Activated CD4-positive, alpha-beta T cell treated with anti-CD3 and anti-CD28 coated beads for 24 hours (primary cell): Measurements from ENCODE around the gene COX19.

Experiments used
- DNase-seq, 2 donors: peaks; one replicate each; pipeline ENCODE4 v3.0.0-alpha.2; 2020; ENCODE audit warnings: low read depth in 2 of 2

COX19 gene, protein sequence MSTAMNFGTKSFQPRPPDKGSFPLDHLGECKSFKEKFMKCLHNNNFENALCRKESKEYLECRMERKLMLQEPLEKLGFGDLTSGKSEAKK

DNA sequence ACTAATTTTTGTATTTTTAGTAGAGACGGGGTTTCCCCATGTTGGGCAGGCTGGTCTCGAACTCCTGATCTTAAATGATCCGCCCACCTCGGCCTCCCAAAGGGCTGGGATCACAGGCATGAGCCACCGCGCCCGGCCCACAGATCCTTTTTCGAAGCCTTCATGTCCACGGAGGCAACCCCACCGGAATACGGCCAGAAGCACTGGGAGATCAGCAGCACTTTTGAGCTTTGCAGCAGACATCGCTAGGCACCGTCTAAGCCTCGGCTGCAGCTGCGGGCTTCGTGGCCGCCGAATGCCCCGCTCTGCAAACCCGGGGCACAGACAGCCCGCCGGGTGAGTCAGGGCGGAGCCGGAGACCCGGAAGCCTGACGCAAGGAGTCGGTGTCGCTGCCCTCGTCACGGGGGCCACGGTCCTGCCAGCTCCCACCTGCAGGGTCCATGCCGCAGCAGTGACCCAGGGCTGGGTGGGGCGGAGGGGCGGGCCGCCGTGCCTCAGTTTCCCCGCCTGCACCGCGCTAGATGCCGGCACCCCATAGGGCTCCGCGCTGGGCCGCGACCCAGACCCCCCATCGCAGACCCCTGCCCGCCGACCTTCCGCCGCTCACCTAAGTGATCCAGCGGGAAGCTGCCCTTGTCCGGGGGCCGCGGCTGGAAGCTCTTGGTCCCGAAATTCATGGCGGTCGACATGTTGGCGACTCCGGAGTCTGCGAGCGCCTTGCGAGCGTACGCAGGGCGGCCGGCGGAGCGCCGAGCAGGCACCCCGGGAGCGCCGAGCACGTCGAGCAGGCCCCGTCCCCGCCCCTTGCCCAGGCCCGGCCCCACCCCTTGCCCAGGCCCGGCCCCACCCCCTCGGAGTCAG lies at the start of gene COX19:
COX19 (minus strand) TSS at position 730 of the 862 bp plus-strand sequence; CDS start at position 690, 40 bp downstream.
- peak; percentile 81 to 88 for DNase-seq

DNA sequence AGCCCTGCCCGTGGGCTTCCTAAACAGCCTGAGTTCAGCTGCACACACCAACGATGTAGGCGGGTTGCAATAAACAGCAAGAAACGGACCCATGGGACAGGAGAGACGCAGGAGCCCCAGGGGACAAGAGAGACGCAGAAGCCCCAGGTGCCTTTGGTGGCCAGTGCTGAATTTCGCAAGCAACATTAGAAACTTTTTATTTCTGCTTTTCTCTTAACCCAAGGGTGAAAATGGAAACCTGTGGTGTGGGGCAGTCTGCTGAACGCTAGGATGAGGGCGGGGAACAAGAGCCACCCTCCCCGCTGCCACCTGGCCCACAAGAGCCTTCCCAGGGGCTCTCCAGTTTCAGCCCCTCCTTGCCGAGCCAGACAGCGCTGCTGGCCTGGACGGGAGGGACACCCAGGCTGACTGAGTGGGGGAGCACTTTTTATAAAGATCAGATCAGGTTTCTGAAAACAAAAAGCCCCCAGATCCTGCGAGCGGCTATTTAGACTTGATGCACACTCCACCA lies 49.0 kb upstream of the COX19 start:
- no peak for DNase-seq

DNA sequence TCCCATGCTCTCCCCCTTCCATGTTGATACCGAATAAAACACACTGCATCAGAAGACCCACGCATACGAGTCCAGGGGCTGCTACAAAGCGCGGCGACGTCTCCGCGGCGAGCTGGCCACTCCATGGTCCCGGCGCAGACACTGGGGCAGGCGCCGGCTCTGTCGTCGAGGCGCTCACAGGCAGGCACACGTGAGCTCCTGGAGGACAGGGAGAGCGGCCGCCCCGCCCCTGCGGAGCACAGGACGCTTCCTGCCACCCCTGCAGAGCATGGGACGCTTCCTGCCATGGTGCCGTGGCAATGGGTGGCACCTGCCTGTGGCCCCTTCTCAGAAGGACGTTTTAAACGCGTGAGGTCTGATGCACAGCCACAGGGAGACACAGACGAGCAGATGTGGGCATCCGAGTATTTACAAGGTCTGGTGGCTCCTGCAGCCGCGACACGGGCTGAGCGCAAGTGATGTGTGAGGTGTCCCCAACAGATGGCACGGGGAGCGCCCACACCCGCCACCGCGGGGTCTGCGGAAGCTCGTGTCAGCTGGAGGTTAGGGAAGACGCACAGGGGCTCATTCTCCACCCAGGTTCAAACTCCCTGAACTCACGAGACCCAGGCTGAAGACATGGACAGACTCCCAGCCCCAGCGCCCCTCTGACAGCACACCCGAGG lies 47.6 kb upstream of the COX19 start:
- DNase-seq = no peak

DNA sequence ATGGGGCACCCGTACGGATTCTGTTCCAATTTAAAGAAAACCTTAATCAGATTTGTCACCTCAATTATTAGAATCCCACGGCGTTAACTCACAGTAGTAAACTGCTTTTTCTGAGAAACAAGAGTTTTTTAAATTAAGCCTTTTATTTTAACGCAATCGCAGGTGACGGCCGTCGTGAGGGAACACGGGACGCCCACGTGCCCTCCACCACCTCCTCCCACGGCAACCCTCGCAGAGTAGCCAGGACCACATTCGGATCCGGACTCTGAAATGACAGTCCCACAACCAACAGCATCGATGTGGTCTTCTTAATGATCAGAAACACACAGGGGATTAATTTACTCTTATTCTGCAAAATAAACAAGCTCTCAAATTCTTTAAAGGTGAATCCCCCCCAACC lies 47.0 kb upstream of the COX19 start:
- no peak for DNase-seq

DNA sequence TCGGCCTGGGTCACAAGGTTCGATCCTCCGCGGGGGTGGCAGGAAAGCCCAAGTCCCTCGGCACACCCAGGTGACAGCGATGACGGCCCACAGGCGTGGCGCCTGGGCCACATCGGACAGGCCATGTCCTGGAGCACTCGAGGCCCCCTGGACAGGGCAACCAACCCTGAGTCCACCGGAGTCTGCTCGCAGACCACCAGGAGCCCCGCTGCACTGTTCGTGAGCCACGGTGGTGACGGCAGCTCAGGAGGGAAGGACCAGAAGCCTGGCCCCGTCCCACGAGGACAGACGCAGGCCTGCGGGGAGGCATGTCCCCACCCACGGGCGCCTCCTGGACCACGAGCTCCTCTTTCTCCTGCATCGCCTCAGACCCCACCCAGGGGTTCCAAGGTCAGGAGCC lies 46.6 kb upstream of the COX19 start:
- no peak for DNase-seq

DNA sequence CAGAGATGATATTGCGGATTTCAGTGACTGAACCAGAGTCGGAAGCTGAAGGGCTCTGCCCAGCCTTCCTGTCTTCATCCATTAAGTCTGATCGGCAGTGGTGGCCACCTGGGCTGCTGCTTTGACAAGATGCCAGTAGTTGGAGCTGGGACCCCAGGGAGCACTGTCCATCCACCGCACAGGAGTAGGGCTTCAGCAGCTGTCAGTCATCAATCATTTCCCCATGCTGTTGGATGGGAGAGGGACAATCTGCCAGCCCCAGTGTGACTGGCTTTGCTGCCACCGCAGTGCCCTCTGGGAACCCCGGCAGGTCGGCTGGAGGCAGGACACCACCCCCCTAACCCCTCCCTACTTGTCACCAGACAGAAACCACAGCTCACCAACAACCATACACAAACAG lies 46.0 kb upstream of the COX19 start:
- DNase-seq = no peak

DNA sequence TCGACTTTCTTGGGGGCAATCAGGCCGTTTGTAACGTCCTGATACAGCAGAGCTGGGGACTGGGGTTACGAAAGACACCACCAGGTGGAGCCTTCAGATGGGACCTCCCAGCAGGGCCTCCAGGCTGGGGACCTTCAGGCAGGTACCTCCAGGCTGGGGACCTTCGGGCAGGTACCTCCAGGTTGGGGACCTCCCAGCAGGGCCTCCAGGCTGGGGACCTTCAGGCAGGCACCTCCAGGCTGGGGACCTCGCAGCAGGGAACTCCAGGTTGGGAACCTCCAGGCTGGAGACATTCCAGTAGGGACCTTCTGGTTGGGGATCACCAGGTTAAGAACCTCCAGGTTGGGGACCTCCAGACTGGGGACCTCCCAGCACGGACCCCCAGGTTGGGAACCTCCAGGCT lies 45.5 kb upstream of the COX19 start:
- no peak for DNase-seq

DNA sequence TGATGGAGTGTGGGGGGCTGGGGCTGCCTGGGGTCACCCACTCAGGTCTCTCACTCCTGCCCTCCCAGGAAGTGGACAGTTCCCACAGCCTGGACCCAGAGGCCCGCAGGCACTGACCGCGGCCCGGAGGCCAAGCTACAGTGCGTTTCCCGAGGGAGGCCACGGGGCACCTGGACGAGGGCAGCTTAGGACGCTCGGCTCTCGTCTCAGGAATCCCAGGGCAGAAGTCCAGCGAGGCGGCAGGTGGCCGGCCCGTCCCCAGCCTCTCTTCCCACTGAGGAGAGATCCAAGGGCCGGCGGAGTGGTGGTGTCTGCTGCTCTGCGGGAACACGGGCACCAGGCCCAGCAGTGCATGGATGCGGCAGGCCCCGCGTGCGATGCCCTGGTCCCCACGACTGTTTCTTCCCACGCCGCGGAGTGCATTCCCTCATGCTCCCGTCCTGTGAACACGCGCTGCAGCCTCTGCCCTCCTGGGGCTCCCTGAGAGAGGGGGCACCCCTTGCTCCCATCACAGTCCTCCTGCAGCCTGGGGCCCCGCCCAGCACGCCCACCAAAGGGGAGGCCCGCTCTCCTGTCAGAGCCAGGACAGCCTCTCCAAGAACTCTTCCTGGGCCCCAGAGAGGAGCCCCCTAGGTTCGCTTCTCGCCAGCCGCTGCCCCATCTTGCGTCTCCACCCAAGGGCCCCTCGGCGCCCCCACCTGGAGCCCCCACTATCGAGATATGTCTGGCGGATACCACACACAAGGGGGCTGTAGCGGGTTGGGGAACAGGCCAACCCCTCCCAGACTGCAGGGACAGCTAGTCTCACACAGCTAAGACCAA lies 44.7 kb upstream of the COX19 start:
- no peak for DNase-seq

DNA sequence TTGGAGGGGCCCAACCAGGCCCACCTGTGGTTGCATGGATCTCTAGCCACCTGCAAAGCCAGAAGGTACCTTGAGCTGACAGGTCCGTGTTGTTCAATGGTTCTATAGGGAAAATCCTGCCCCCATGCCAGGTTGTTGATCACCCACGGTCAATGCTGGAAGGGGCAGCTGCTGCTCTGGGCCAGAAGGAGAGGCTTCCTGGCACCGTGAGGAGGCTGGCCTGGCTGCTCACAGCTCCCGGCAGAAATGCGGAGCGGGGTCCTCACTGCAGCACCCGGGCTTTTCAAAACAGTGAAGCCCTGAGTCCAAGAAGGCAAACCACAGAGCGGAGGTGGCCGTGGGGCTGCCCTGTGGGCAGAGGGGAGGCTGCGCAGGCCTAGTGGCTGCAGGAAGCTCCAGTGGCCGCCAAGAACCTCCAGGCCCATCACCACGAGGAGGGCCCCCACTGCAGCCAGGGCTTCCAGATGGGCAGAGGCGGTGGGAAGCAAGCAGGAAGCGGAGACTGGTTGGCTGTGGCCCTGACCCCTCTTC lies 44.0 kb upstream of the COX19 start:
- DNase-seq = no peak

DNA sequence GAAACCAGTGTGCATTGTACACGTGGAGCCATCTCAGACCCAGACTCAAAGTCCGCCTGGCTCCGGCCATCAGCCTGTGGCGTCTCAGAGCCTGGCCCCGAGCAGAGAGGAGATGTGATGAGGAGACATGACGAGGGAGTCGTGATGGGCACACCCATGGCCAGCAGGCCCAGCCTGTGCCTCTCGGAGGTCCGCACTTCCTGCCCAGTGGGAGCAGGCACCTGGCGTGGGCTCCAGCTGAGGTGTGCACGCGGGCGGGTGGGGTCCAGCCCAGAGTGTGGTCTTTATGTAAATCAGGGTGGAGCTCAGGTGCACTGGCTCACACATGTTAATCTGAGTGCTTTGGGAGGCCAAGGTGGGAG lies 43.0 kb upstream of the COX19 start:
- no peak for DNase-seq

DNA sequence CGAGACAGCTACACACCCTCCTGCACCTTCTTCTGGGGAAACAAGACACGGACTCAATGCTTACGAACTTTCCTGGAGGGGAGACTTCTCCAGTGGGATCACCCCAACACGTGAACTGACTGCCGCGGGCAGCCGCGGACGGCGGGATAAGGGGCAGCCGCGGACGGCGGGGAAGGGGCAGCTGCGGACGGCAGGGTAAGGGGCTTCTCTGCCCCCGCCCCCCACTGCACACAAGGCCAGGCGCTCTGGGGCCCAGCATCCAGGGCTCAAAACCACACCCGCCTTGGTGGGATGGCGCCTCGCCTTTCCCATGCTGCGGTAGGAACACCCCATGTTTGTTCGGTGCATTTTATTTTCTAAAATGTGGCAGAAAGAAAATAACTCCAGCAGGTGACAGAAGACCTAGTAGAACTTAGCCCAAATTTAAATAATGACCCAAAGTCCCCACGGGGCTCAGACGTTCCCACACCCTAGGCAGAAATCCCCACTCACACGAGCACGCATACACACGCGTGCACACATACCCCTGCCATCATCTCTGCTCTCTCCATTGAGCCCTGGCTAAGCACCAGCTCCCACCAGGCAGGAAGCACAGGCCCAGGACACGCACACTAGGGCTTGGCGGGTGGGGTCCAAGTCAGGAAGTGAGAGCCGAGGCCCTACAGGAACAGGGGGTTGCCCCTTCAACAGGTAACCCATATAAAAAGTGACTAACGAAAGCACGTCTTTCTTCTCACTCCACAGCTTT lies 42.4 kb upstream of the COX19 start:
- no peak for DNase-seq

DNA sequence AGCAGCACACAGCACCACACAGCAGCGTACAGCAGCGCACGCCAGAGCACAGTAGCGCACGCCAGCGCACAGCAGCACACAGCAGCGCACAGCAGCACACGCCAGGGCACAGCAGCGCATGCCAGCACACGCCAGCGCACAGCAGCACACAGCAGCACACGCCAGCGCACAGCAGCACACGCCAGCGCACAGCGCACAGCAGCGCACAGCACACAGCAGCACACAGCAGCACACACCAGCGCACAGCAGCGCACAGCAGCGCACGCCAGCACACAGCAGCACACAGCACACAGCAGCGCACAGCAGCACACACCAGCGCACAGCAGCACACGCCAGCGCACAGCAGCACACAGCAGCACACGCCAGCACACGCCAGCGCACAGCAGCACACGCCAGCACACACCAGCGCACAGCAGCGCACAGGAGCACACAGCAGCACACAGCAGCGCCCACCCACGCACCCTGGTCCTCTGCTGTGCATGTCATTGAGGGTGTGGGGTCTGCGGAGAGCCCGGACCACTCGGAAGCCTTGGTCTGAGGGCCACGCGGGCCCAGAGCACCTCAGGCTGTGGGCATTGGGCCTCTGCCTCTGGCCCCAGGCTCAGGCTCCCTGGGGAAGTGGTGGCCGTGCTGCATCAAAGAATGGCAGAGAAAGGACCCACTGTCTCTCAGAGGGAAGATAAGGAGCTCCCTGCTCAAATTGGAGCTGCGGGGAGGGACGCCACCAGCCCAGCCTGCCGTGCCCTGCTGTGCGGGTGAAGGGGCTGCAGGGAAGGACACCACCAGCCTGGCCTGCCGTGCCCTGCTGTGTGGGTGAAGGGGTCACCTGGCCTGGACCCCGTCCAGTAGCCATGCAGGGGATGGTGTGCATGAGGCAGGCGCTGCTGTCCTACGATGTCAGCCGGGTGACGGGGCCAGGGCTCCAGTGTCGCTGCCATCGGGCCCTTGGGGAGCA lies 41.5 kb upstream of the COX19 start:
- no peak for DNase-seq

DNA sequence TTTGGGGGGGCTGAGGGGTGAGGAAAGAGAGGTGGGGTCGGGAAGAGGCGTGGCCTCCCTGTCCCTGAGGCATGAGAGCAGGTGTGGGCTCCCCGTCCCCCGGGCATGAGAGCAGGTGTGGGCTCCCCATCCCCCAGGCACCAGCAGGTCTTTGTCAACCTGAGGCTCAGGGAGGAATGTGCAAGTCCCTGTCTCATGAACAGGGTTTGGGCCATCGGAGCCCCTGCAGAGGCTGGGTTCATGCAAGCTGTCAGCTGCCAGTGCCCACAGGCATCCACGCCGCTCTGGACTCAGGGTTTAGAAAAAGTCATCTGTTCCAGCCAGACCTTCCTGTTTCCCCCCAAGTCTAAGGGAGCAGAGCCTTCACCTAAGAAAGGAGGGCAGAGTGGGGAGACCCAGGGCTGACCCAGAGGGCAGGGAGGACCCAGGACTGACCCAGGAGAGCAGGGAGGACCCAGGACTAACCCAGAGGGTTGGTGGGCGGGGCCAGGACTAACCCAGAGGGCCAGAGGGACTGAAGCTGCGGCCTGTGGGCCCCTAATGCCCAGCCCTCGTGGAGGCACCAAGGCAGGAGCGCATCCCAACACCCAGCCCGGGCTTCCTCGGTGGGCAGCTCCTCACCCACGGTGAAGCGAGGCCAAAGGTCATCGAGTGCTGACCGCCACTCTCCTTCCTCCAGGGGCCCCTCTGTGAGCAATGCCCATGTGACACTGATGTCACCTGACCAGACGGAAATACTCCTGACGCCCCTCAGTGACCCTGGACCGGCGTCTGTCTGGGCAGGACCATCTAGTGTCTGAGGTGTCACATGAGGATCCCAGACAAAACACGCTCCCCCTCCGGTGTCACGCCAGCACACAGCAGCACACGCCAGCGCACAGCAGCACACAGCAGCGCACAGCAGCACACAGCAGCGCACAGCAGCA lies 40.1 kb upstream of the COX19 start:
- no peak for DNase-seq

DNA sequence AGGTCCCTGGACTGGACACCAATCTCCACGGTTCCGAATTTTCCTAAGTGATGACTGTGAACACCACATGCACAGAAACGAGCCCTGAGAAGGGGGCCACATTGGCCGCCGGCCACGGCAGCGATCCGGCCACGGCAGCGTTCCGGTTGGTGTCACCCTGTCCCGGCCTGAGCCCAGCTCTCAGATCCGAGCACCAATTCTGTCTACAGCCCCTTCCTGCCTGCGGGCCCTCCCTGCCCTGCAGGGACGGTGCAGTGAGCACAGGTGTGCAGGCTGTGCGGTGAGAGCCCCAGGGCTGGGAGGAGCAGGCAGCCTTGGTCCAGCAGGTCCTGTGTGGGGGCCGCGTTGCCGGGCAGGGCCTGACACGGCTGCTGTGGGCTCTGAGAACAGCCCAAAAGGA lies 39.3 kb upstream of the COX19 start:
- DNase-seq = no peak

DNA sequence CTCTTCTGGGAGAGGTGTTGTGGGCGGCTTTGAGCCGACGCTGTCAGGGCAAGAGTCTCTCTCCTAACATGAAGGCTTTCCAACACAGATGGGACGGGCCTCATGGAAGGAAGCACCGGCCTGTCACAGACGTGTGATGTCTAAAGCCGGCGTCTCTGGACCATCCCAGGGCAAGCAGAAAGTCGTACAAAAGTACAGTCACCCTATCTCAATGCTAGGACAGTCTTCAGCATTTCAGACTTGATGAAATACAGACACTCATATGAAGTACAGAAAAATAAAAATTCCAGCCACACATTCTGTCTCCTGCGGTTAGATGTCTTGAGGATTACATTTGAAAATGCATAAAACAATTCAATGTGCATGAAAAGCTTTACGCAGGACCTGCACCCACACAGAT lies 38.2 kb upstream of the COX19 start:
- no peak for DNase-seq

DNA sequence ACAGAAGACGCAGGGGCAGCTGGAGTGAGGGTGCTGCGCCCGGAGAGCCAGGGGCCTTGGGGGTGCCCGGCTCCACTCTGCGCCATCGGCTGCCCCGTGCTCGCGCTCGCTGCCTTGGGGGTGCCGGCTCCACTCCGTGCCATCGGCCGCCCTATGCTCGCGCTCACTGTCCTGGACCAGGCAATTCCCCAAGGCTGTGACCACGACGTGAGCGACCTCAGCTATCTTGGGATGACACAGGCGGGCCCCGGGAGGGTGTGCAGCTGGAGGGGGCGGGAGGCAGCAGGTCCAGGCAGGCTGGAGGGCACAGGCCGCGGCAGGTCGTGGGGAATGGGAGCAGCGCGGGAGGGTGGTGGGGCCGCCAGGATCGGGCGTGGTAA lies 37.4 kb upstream of the COX19 start:
- DNase-seq = no peak

DNA sequence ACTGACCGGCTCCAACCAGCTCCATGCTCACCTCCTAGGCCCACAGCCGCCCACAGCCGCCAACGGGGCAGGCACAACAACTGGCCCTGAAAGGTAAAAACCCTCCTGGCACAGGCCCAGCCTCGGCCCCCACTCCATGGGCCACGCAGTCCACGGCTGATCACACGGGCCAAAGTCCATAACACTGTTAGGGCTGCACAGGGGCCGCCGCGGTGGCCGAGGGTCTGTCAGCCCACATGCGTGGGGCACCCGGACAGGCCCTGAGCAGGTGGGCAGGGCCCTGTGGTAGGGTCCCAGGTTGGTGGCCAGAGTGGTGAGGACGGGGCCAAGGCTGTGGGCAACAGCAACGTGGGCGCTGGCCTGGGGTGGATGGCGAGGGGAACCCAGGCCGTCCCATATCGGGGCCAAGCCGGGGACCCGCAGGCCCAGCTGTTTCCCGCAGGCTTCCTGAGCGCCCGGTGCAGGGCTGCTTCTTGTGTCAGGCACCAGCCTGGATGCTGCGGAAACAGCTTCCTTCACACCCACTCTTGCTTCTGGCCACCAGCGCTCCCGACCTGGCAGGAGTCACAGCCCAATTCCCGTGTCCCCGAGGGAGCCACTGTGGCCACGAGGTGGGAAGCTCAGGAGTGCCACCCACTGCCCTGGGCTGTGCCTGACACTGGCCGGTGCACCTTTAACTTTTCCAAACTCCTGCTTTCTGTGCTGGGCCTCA lies 36.8 kb upstream of the COX19 start:
- no peak for DNase-seq

DNA sequence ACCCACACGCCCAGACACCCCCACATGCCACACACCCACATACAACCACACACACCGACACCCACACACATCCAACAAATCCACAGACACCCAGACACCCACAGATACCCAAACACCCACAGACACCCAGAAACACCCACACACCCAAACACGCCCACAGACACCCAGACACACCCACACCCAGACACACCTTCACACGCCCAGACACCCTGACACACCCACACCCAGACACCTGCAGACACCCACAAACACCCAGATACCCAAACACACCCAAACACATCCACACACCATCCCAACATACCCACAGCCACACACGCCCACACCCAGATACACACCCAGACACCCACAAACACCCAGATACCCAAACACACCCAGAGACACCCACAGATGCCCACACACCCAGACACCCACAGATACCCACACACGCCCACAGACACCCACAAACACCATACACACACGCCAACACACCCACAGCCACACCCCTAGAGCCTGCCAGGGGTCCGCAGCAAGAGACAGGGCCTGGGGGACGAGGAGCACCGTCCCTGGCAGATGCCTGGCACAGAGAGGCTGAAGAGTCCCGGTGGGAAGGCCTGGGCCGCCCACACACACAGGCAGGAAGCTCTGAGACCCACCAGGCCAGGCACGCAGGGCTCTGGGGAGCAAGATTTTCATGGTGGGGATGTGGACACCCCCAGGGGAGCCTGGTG lies 36.1 kb upstream of the COX19 start:
- DNase-seq = no peak
